Stimulated activated CD4-positive, alpha-beta T cell treated with anti-CD3 and anti-CD28 coated beads, Interleukin-12 subunit alpha, Interleukin-12 subunit beta, amount 100 ng/mL, for 4 hours (primary cell): ENCODE results near the gene ATG2A.

Source experiments
- DNase-seq: peaks from one replicate; pipeline ENCODE4 v3.0.0-alpha.2; 2020

The ATG2A gene

DNA sequence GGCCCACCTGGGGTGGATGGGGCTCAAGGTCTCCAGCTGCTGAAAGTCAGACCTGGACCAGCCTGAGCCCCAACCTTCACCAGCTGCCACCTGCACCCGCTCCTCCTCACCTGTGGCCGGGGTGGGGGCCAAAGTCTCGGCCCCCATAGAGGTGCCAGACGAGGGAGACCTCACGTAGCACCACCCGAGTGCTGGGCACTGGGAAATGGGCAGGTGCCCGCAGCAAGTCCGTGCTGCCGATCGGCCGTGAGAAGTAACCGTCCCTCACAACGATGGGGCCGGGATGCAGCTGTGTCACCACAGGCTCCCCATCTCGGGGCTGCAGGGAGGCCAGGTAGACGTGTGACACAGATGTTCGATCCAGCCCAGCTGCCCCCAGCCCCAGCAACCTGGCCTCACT, 16.2 kb downstream of the ATG2A start:
- DNase-seq, result no peak

DNA sequence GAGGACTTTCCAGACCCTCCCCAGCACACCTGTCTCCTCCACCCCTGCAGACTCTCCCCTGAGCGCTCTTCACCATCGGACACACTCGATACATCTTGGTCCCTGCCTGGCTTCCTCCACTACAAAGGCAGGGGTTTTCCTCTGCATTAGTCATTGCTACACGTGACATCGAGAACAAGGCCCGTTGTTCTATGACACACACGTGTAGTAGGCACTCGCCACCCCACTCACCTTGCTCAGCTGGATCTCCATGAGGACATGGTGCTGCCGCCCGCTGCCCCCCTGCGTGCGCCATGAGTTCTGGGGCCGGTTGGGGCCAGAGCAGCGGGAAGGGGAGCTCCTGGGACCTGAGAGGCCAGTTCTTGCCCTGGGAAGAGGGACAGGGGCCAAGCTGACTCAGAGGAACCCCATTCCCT, 16.7 kb downstream of the ATG2A start:
- peak; percentile 55 for DNase-seq

DNA sequence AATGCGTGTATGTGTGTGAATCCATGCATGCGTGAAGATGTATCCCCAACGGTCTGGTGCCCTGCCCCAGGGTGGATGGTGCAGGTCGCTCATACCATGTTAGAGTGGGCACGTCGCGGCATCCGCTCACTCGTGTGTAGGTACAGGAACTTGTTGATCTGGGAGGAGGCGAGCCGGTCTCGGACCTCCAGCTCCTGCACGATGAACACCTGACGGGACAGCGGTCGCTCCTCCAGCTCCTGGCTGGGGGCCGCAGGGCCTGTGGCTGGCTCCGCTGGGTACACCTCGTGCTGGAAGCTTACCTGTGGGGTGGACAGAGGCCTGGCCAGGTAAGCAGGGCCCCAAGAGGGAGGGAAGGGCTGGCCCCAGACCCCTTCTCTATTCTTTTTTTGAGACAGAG, 18.5 kb downstream of the ATG2A start:
- no peak for DNase-seq

DNA sequence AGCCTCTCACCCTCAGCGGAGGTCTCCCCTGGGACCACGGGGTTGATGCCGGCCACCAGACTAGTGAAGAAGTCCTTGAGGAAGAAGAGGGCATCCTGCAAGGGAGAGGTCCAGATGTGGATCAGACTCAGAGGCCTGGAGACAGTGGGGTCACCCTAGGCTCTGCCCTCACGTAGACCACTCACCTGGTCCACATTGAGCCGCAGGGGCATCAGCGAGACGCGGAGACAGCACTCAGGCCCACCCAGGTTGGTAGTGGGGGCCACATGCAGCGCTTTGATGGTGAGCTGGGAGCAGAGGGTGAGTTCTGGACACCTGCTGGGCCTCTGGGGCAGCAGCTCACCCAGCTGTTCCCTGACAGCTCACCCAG, 18.9 kb downstream of the ATG2A start:
- no peak for DNase-seq

DNA sequence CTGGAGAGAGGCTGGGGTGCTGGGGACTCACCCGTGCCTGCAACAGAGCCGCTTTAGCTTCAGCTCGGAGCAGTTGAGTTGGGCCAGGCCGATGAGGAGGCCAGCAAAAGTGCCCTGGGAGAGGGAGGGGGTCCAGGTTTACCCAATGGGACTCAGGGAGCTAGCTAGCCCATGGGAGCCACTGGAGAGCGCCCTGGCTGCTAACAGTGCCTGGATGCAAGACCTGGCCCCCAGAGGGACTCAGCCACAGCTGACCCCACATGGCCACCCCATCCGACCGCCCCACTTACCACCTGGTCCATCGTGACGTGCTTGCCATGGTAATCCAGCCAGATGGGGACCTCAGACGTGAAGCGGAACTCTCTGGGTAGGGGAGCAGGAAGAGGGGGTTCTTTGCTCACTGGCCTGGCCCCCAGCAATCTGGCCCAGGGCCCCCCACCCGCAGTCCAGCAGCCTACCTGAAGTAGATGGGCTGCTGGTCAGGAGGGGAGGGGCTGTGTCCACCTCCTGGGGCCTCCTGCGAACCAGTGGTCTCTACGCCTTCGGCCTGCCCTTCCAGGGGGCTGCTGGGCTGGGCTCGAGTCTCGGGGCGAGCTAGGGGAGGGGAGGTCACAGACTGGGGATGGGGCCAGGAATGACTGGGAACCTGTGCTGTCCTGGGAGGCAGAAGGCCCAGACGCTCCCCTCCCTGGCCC, 19.5 kb downstream of the ATG2A start:
- no peak for DNase-seq

DNA sequence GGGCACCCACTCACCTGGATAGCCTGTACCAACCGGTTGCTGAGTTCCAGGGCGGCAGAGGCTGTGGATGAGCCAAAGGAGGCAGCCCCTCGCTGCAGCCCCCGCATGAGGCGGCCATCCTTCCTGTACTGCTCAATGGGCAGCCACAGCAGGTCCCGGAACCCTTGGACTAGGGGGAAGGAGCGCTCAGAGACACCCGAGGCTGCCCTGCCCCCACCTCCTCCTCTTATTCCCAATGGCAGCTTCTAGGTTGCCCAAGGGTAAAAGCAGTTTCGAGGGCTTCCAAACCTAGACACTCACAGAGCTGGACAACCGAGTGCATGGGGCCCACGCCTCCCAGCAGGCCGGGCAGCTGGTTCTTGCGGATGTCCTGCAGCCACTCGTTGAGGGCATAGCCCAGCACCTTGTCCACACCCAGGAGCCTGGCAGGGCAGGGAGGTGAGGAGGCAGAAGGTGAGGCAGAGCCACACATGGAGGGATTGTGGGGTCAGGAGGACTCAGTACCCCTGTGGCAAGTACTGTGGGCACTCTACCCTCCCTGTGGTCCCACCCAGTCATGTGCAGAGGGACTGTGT, 20.5 kb downstream of the ATG2A start:
- no peak for DNase-seq

DNA sequence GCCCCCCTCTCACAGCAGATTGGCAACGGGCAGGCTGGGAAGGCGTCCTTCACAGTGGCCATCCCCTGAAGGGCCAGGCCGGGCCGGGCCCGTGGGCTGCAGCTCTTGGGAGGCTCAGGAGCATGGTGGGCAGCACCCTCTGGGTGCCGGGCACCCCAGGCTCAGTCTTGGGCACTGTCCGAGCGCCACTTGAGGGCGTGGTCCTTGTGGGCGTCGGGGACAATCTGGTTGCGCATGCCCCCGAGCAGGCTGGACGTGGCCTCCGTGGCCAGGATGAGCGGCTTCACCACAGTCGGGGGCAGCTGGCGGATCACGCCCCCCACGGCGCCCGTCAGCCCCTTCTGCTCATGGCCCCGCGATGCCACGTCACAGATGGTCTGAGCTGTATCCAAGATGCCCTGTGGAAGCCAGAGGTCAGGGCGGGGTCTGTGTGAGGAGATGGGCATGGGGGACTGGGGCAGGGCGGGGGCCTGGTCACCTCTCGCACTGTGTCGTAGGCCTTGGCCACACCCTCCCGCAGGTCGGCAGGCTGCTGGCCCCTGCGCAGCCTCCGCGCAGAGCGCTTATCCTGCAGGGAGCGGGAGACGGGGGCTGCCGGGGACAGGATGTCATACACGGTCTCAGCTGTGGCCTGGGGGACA, 22.1 kb downstream of the ATG2A start:
- no peak for DNase-seq

DNA sequence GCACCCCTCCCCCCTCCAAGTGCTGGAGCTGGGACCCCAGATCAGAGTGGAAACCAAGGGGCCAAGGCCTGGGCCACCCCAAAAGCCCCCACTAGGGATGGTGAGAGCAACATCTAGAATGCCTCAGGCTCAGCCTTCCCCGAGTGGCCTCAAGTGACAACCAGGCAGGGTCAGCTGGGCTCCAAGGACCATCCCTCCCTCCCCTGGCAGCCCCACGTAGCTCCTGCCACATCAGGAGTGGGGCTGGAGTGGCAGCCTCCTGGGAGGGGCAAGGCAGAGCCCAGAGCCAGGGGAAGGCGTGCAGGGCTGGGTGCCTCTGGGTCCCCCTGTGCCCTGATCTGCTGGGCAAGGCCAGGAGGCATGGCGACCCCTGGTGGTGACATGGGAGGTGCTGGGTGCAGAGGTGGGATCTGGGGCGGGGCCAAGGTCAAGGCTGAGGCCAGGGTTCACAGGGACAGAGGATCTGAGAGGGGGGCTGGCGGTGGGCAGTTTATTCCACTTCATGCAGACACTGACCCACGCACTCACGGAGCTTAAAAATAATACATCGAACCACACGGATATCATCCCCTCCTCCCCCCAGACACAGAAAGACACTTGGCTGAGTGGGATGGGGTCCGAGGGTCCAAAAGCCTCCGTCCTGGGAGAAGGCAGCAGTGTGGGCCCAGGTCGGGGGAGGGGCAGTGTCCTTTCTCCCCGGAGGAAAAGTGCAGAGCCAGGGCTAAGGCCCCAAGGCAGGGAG, 22.8 kb downstream of the ATG2A start:
- DNase-seq, result peak; percentile 94

GRCh38 chr11:64893194-64894069, 23.6 kb downstream of the ATG2A start:
- DNase-seq, result no peak

GRCh38 chr11:64892838-64893193, 24.2 kb downstream of the ATG2A start:
- no peak for DNase-seq

DNA sequence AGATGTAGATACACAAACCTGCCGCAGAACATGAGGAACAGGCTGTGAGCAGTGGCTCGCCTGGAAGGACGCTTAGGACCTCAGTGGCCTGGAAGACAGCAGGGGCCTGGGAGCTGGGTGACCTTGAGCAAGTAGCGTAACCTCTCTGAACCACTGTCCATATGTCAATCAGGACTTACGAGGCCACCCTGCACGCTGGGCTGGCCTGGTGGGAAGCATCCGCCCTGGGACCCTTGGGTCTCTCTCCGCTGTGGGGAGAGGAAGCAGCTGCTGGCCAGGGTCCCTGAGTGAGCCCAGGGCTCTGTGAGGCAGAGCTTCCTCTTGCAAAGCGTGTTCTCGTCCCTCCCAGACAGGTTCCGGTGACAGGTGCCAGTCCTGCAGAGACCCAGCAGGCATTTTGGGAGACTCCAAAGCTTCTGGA, 24.6 kb downstream of the ATG2A start:
- DNase-seq, result no peak

- no peak for DNase-seq
These were observed 25.1 kb downstream of the ATG2A start for GRCh38 chr11:64891880-64892279.

DNA sequence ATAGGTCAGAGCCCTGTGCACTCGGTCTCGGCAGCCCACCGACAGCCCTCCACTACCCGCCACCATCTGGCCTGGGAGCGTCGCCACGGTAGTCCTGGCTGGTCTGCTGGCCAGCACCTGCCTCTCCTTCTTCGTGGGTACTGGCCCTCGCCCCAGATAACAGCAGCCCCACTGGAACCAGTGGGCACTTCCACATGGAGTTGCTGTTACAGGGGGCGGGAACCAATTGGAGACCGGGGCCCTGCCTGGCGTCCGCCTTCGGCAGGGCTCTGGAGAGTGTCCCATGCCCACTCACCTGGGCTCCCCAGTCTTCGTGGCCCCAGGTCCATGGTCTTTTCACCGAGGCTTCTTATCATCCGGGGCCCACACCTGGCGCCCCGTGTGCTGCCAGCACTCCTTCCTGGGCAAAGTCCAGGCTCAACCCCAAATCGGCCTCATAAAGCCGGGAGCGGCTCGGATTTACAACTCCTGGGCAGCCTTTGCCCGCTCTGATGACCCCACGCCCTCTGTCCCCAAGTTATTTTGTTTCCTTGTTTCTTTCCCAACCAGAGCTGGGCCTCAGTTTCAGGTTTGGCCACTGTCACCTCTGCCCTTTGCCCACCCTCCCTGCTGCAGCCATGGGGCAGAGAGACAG, 25.7 kb downstream of the ATG2A start:
- no peak for DNase-seq

DNA sequence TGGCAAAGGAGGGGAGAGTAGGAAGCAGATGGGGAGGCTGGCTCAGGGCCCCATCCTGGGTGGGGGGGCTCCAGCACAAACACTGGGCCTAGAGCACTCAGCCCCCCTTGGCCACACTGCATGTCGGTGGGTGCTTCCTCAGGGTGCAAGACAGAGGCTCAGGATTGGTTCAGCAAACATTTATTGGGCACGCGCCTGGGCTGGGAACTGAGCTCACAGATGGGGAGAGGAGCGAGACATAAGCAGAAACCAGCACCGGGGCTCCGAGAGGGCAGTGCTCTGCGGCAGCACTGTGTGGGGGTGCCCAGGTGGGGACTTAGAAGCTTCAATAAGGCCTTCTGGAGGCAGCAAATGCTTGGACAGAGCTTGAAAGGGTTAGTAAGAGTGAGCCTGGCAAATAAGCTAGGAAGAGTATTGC, 26.5 kb downstream of the ATG2A start:
- DNase-seq, result no peak

DNA sequence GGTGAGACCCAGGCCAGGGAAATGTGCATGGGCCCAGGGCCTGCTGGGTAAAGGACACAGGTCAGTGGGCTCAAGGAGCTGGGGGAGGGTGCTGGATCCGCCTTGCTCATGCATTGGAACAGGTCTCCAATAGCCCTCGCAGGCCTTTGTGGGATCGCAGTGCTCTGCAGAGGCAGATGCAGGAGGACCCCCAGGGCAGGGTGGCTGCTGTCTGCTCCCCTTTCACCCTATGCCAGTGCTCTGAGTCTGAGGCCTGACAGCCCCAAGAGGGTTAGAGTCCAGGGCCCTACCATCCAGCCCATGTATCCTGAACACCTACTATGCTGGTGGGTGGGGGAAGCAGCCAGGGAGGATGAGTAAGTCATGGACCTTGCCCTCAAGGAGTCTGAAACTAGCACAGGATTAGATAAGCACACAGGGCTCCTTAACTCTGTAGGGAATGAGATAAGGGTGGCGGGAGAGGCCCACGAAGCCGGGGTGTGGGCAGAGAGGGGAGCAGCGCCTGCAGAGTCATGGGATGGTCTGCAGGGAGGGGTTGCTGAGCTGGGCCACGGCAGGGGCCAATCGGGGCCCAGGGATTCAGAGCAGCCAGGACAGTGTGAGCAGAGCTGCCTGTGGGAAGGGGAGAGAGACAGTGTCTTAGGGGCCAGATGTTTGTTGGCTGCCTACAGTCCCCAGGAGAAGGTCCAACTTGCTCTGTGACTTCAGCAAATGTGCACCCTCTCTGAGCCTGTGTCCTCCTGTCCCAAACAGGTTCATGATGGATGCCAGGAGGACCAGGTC, 28.1 kb downstream of the ATG2A start:
- no peak for DNase-seq

- no peak for DNase-seq
These were observed 28.6 kb downstream of the ATG2A start for GRCh38 chr11:64888406-64888728.

DNA sequence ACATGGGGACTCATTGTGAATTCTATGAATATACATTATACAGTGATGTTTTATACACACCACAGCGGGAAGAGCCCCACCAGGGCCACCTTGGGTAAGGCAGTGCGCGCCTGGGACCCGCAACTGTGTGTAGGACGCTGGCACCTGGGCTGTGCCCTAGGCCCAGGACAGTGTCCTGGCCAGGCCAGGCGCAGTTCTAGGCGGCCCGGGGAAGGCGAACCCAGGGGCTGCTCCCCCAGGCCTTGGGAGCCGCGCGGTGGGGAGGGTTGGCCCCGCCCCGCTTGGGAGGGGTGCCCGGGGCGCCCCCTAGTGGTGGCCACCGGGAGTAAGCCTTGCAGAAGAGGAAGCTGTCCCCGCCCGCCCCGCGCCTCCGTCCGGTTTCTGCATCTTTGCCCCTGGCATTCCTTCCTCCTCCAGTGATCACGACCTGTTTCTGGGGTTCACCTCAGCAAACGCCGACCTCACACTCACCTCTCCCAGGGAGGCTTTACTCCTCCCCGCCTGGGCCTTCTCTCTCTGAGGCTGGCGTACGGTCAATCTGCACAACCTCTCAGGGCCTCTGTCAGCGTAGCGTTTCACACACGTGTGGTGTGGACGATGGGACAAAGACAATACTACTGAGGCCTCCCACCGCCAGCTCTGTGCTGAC, 29.1 kb downstream of the ATG2A start:
- DNase-seq, result peak; percentile 86

DNA sequence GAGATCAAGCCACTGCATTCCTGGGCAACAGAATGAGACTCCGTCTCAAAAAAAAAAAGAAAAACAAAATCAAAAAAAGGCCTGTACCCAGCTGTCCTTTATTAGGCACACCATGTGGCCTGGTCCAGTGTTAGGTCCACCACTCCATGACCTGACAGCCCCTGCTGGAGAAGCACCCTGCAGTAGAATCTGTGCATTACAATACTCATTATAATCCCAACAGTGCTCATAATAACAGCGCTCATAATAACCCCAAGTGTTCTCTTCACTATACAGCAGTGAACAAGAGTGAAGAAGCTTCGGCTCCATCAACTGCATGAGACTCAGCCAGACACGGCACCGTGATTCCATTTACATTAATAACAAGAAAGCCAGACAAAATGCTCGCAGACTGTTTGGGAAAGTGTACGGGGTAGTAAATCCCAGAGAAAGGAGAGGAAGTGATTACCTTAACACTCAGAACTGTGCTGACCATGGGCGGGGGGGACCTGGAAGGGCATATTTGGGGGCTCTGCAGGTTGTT, 29.7 kb downstream of the ATG2A start:
- no peak for DNase-seq

- no peak for DNase-seq
These were observed 31.4 kb downstream of the ATG2A start for GRCh38 chr11:64885367-64886286.

GRCh38 chr11:64884019-64884418, 33.0 kb downstream of the ATG2A start:
- no peak for DNase-seq
